K562 (cell line): ENCODE data around the gene DSCAM. TPM values are rescaled to one million over a fixed set of nuclear protein-coding genes. Genes with fewer than 3 reads are reported as not detected.
"Not testable (repeated sequence)": the region's sequence is repeated elsewhere in the genome, so short reads cannot be mapped to it uniquely, and the experiment has no call there.

Experiments used
- ATAC-seq: fragments of 200-7000 bp; cut with Tn5 transposase; 3 replicates; pipeline ENCODE4 v1.9.1; 2020; ENCODE audit warnings: moderate library complexity
- BruUV-seq: library from RNA; stranded (reverse); fragments of 400-500 nt; replicated peaks from 2 replicates; lab custom pipeline; 2021; lab: Mats Ljungman, UMichigan
- CTCF ChIA-PET: fragments of 300-600 bp; formaldehyde crosslinking; extraction: SDS; loops from one replicate; lab custom pipeline; 2021; ENCODE audit warnings: low intra/inter-chr PET ratio; lab: Yijun Ruan, JAX
- POLR2A ChIA-PET: fragments of 300-600, 350-650 bp; sonication (Branson Sonifier 250); formaldehyde crosslinking; extraction: SDS; loops from one replicate; lab custom pipeline; 2021; ENCODE audit warnings: antibody characterized with exemption, inconsistent platforms; lab: Yijun Ruan, JAX
- DNase-seq, 4 experiments: peaks; one replicate each; pipeline versions ENCODE4 v3.0.0 to v3.0.0-alpha.2; 2011 to 2018; ENCODE audit warnings: low spot score in 3 of 4, mixed read lengths in 3 of 4; ENCODE audit errors: extremely low read depth in 1 of 4
- FAIRE-seq: peaks from 2 replicates; lab custom pipeline; 2011; peaks lifted over from hg19 to GRCh38; lab: Jason Lieb, UNC
- H2AFZ ChIP-seq: 2 replicates; pipeline ENCODE4 v1.6.0; 2011; ENCODE audit warnings: low read depth, low read length, control low read depth, inconsistent platforms
- H3K27ac ChIP-seq: fragments of 200-600 bp; 3 replicates; pipeline ENCODE4 v1.8.0; 2011; ENCODE audit warnings: low read depth, mild to moderate bottlenecking, control low read depth, inconsistent platforms, low read length, moderate library complexity, mixed read lengths; ENCODE audit errors: extremely low read depth
- H3K27me3 ChIP-seq, 2 experiments: fragments of 300-600 bp in 1 of 2; 2 replicates in 1 of 2; 3 replicates in 1 of 2; pipeline versions ENCODE4 v1.6.0 to v1.8.0; 2011; ENCODE audit warnings: inconsistent platforms in 2 of 2, low read length in 2 of 2, mild to moderate bottlenecking in 1 of 2, mixed read lengths in 1 of 2, moderate library complexity in 1 of 2; ENCODE audit not compliant: control insufficient read depth in 2 of 2, insufficient read depth in 2 of 2
- H3K36me3 ChIP-seq: fragments of 300-600 bp; 3 replicates; pipeline ENCODE4 v1.8.0; 2011; ENCODE audit warnings: mild to moderate bottlenecking, low read length, inconsistent platforms; ENCODE audit not compliant: control insufficient read depth, insufficient read depth
- H3K4me1 ChIP-seq, 2 experiments: fragments of 200-600 bp in 1 of 2; replicated peaks in 1 of 2; 2 replicates in 1 of 2; 3 replicates in 1 of 2; pipeline versions ENCODE4 v1.5.1 to v1.8.0; 2011; ENCODE audit warnings: inconsistent platforms in 2 of 2, low read length in 2 of 2, mild to moderate bottlenecking in 1 of 2, mixed read lengths in 1 of 2, moderate library complexity in 1 of 2; ENCODE audit not compliant: control insufficient read depth in 2 of 2, insufficient read depth in 2 of 2
- H3K4me2 ChIP-seq: 2 replicates; pipeline ENCODE4 v1.6.1; 2011; ENCODE audit warnings: low read length, control low read depth, inconsistent platforms, mixed read lengths; ENCODE audit not compliant: insufficient read depth
- H3K4me3 ChIP-seq: fragments of 200-600 bp; sonication (generic), shearing (Covaris generic); 2 replicates; pipeline ENCODE4 v1.5.1; 2016; ENCODE audit warnings: control low read depth, inconsistent platforms
- H3K79me2 ChIP-seq: fragments of 200-600 bp; 3 replicates; pipeline ENCODE4 v1.8.0; 2011; ENCODE audit warnings: low read length, inconsistent platforms; ENCODE audit not compliant: control insufficient read depth, insufficient read depth
- H3K9ac ChIP-seq, 2 experiments: 2 replicates each; pipeline versions ENCODE4 v1.6.0 to v1.6.1; 2011; ENCODE audit warnings: low read depth in 2 of 2, low read length in 2 of 2, control low read depth in 1 of 2, inconsistent platforms in 1 of 2, mild to moderate bottlenecking in 1 of 2, mixed read lengths in 1 of 2; ENCODE audit not compliant: insufficient read depth in 1 of 2
- H3K9me1 ChIP-seq: one replicate; pipeline ENCODE4 v1.6.0; 2011; ENCODE audit warnings: inconsistent platforms, mild to moderate bottlenecking, low read length, moderate library complexity; ENCODE audit not compliant: control insufficient read depth, insufficient read depth
- H3K9me3 ChIP-seq: replicated peaks from 2 replicates; pipeline ENCODE4 v1.5.1; 2011; ENCODE audit warnings: low read depth, low read length, inconsistent platforms; ENCODE audit not compliant: control insufficient read depth, insufficient read depth
- H4K20me1 ChIP-seq: replicated peaks from 2 replicates; pipeline ENCODE4 v1.6.1; 2011; ENCODE audit warnings: low read length, inconsistent platforms, mixed read lengths; ENCODE audit not compliant: control insufficient read depth, insufficient read depth
- MEF2D ChIP-seq: conservative IDR thresholded peaks from 2 replicates; pipeline ENCODE4 v1.6.1; 2016; ENCODE audit warnings: low read depth, missing genetic modification characterization, missing compliant biosample characterization
- WGBS: fragments of 100-300 bp; shearing (Covaris generic); methylation state at CpG from one replicate; pipeline ENCODE4 v1.1.6; 2016; ENCODE audit warnings: low coverage, mixed read lengths; ENCODE audit not compliant: insufficient coverage; ENCODE audit errors: missing lambda C conversion rate; 5-methylcytosine and 5-hydroxymethylcytosine counted together
- in situ Hi-C: fragments of 300-500 bp; cut with MboI; formaldehyde crosslinking; loops from 4 replicates; pipeline ENCODE4 v1.15.0; 2018; ENCODE audit warnings: inconsistent platforms, mixed read lengths
- intact Hi-C: fragments of 100-400 bp; cut with micrococcal nuclease; formaldehyde crosslinking; loops from 2 replicates; pipeline ENCODE4 v1.14.2; 2022
- polyA plus RNA-seq, 8 experiments: library from polyadenylated mRNA; depleted of rRNA in 4 of 8; stranded (reverse) in 5 of 8; unstranded in 3 of 8; fragments of >200 nt; fragmentation: Nextera tagmentation in 2 of 8; fragmentation: Illumina TruSeq in 1 of 8; extraction: Ambion mirVana in 2 of 8; extraction: Trizol in 1 of 8; gene quantifications; 2 replicates each; pipeline versions ENCODE4 v1.2.1 to v1.2.3, GENCODE V29; 2011 to 2014; ENCODE audit warnings: inconsistent platforms in 1 of 8, missing spikeins in 1 of 8
- total RNA-seq, 7 experiments: library from RNA; depleted of rRNA in 6 of 7; stranded (reverse); fragments of >200 nt in 6 of 7; fragmentation: Illumina TruSeq in 2 of 7; extraction: Trizol in 2 of 7; gene quantifications; 2 replicates each; pipeline versions ENCODE4 v1.2.1 to v1.2.3, GENCODE V29; 2011 to 2021; ENCODE audit warnings: low replicate concordance in 1 of 7

DSCAM gene
- total and polyA plus RNA-seq, 9 of the 15 experiments (the other 6 are each of a cell fraction or from before 2014, with no cell fraction given): not detected

- FAIRE-seq: no peak
- CTCF ChIA-PET: no interaction called here
Measured at GRCh38 chr21:40269239-40269638, 577.7 kb downstream of the DSCAM start.

GRCh38 chr21:40258456-40258855, 588.5 kb downstream of the DSCAM start:
- H3K9ac ChIP-seq, H3K4me1 ChIP-seq, H3K9me1 ChIP-seq, H3K4me3 ChIP-seq, H3K79me2 ChIP-seq, BruUV-seq, H2AFZ ChIP-seq, DNase-seq, intact Hi-C loops, H4K20me1 ChIP-seq, H3K27me3 ChIP-seq, H3K36me3 ChIP-seq, H3K27ac ChIP-seq, POLR2A ChIA-PET, H3K9me3 ChIP-seq, H3K4me2 ChIP-seq, CTCF ChIA-PET, FAIRE-seq, in situ Hi-C loops, ATAC-seq: not testable (repeated sequence)
- WGBS: 0% methylated on average over 3 of the region's 3 CpGs

More at GRCh38 chr21:40269239-40269638, 577.7 kb downstream of the DSCAM start:
- Histone ChIP-seq H3K9ac (no peak overlapping the region), H3K27me3 (no peaks in the 10 kb centered on the region), H3K79me2 (no peaks in the 10 kb centered on the region), H4K20me1 (no peaks in the 10 kb centered on the region), H2AFZ (no peak overlapping the region), H3K36me3 (no peaks in the 10 kb centered on the region), H3K4me3 (no peak overlapping the region), H3K9me1 (no peaks in the 10 kb centered on the region), H3K27ac (no peak overlapping the region), H3K4me1 (no peaks in the 10 kb centered on the region), H3K9me3 (no peaks in the 10 kb centered on the region; the same call in 1 of the 2 replicates), H3K4me2 (no peak overlapping the region)
- DNase-seq: no peak
- under 1% methylated on average over 8 of the region's 8 CpGs for WGBS
- ATAC-seq: no peak
- POLR2A ChIA-PET: interaction anchor here (0.6 to 0.8 kb wide), 2 partner anchors 576 to 579 kb away, joined by 3 read pairs; no protein-coding TSS in a partner anchor
- TF ChIP-seq MEF2D: no peak
- BruUV-seq: no TSS peak
- in situ Hi-C loops (no loop called here), intact Hi-C loops (no loop called here)
